ENCODE results near the gene RPTOR. TPM values are rescaled to one million over a fixed set of nuclear protein-coding genes. Genes with fewer than 3 reads are reported as not detected.

Gene RPTOR
- total and polyA plus RNA-seq, 2 donors (not counting 3 experiments of a cell fraction or from before 2014, with no cell fraction given), result 10.7 to 41.8 TPM

DNA sequence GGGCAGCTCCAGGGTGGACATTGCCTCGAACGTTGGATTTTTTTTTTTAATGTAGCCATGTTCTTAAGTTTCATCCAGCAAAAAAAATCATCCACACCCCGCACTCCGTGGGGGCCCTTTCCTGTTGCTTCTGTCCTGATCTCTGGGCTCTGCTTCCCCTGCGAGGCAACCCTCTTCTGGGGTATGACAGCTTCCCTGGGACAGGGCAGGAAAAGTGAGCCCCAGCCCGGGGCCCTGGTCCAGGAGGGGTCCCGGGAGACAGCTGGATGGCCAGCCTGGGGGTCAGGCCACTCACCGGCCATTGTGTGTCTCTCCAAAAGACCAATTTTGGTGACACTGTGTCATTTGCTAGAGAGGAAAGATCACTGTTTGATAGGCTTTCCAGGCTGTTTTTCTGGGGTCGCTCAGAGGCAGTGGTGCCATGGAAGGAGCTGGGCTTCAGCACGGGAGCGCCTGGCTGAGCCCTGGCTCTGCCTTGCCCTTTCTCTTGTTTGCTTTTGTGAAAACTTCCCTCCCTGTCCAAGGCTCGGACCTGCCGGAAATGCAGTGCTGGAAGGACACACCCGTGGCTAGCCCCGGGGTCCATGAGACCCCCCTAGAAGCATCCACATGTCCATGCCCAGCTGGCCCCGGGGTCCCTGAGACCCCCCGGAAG is 406.0 kb downstream of the RPTOR start:
- no peaks in the 10 kb centered on the region for H3K4me1 ChIP-seq (ENCODE audit: control insufficient read depth, extremely low read depth, insufficient read depth, low read length)
- intact Hi-C loops (cut with micrococcal nuclease) (no loop called here), dilution Hi-C loops (cut with MboI; ENCODE audit: extremely low pct_ligation_motif_present, low sequenced_read_pairs) (no loop called here)
- H3K9me3 ChIP-seq (replicated peaks; ENCODE audit: control insufficient read depth, insufficient read depth, low read length), result no peaks in the 10 kb centered on the region
- no peak overlapping the region for H2AFZ ChIP-seq (ENCODE audit: low read depth, low read length)
- no TSS peak for BruUV-seq (replicated peaks)
- no peaks in the 10 kb centered on the region for H4K20me1 ChIP-seq (replicated peaks; ENCODE audit: control insufficient read depth, extremely low read depth, insufficient read depth, low read length)
- H3K4me2 ChIP-seq (ENCODE audit: insufficient read depth, low read length), result no peak overlapping the region
- H3K4me3 ChIP-seq (replicated peaks in 1 of 3; ENCODE audit: insufficient read depth in 1 of 3, low read depth in 1 of 3, low read length in 3 of 3), result no peak overlapping the region
- ChIA-PET CTCF (no interaction called here), POLR2A (no interaction called here)
- no peak overlapping the region for H3K9ac ChIP-seq (replicated peaks; ENCODE audit: extremely low read depth, insufficient read depth, low read length)
- no peaks in the 10 kb centered on the region for H3K27me3 ChIP-seq (ENCODE audit: control insufficient read depth in 2 of 2, insufficient read depth in 2 of 2, low read length in 2 of 2)
- DNase-seq (ENCODE audit: low read depth, low spot score) (no peak), FAIRE-seq (no peak)
- H3K9me1 ChIP-seq (replicated peaks; ENCODE audit: control insufficient read depth, extremely low read depth, insufficient read depth, low read length), result no peaks in the 10 kb centered on the region
- H3K79me2 ChIP-seq (ENCODE audit: control insufficient read depth, insufficient read depth, low read length), result no peaks in the 10 kb centered on the region
- TF ChIP-seq POLR2A (IDR thresholded peaks at IDR 0.05; ENCODE audit: low read depth, low read length) (no peak), EZH2 (IDR thresholded peaks at IDR 0.05; ENCODE audit: borderline replicate concordance, low read depth, low read length, severe bottlenecking) (no peak), MYC (IDR thresholded peaks at IDR 0.05; ENCODE audit: low read depth, low read length) (no peak), POLR2AphosphoS5 (IDR thresholded peaks at IDR 0.05; ENCODE audit: insufficient read depth, low read depth, low read length) (no peak), GATA2 (IDR thresholded peaks at IDR 0.05; ENCODE audit: insufficient read depth, insufficient read length, low read depth, low read length) (no peak), FOS (IDR thresholded peaks at IDR 0.05; ENCODE audit: borderline replicate concordance, insufficient read depth, low read length) (no peak)
- TF ChIP-seq, protein P1, sequence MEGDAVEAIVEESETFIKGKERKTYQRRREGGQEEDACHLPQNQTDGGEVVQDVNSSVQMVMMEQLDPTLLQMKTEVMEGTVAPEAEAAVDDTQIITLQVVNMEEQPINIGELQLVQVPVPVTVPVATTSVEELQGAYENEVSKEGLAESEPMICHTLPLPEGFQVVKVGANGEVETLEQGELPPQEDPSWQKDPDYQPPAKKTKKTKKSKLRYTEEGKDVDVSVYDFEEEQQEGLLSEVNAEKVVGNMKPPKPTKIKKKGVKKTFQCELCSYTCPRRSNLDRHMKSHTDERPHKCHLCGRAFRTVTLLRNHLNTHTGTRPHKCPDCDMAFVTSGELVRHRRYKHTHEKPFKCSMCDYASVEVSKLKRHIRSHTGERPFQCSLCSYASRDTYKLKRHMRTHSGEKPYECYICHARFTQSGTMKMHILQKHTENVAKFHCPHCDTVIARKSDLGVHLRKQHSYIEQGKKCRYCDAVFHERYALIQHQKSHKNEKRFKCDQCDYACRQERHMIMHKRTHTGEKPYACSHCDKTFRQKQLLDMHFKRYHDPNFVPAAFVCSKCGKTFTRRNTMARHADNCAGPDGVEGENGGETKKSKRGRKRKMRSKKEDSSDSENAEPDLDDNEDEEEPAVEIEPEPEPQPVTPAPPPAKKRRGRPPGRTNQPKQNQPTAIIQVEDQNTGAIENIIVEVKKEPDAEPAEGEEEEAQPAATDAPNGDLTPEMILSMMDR (IDR thresholded peaks at IDR 0.05; ENCODE audit: extremely low read depth in 1 of 2, insufficient read depth in 1 of 2, low read depth in 1 of 2, low read length in 2 of 2), result no peak
- TF ChIP-seq, protein P2, sequence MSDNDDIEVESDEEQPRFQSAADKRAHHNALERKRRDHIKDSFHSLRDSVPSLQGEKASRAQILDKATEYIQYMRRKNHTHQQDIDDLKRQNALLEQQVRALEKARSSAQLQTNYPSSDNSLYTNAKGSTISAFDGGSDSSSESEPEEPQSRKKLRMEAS (IDR thresholded peaks at IDR 0.05; ENCODE audit: insufficient read depth, insufficient read length), result no peak
- H3K27ac ChIP-seq (ENCODE audit: insufficient read depth, low read depth, low read length), result no peak overlapping the region
- H3K36me3 ChIP-seq (ENCODE audit: control insufficient read depth in 2 of 2, extremely low read depth in 1 of 2, insufficient read depth in 2 of 2, low read length in 2 of 2), result peaks cover 0 to 3% of the 10 kb centered on the region in 2 experiments

All from endothelial cell of umbilical vein (primary cell).